Fibroblast of villous mesenchyme (primary cell): ENCODE measurements around the gene MRTFB. TPM values are rescaled to one million over a fixed set of nuclear protein-coding genes. Genes with fewer than 3 reads are reported as not detected.

Experiments
- DNase-seq: peaks from one replicate; pipeline ENCODE4 v3.0.0-alpha.2; 2010; ENCODE audit warnings: low read depth
- H3K4me3 ChIP-seq: 2 replicates; pipeline ENCODE4 v1.5.1; 2011; ENCODE audit warnings: low read depth, mild to moderate bottlenecking, low read length
- small RNA-seq: library from RNA; depleted of rRNA; stranded (forward); fragments of <200 nt; gene quantifications from one replicate; pipeline ENCODE3, GENCODE V24; 2012
- total RNA-seq: library from RNA; depleted of rRNA; stranded (reverse); fragments of >200 nt; gene quantifications from 2 replicates; pipeline ENCODE4 v1.2.3, GENCODE V29; 2012
- TF ChIP-seq, protein P1 (sequence below): IDR thresholded peaks from 2 replicates; pipeline ENCODE4 v1.5.1; 2012; ENCODE audit warnings: low read depth, mild to moderate bottlenecking, low read length; ENCODE audit not compliant: insufficient read depth

Gene MRTFB
- total RNA-seq, 1 donor, result 8.2 TPM

DNA sequence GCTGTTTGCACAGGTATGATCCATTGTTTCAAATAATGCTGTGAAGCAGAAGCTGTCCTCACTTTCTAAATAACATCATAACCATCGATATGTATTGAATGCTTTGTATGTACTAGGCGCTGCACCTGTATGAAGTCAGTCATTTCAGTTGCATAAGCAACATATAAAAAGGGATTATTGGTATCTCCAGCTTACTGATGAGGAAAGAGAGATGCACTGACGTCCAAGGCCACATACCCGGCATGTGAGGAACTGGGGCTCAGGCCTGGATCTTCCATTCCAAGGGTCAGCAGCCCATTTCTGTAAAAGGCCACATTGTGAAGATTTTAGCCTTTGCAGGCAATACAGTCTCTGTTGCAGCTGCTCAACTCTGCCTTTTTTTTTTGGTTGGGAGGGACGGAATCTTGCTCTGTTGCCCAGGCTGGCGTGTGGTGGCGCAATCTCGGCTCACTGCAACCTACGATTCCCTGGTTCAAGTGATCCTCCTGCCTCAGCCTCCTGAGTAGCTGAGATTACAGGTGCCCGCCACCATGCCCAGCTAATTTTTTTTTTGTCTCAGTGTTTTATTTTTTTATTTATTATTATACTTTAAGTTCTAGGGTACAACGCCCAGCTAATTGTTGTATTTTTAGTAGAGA, 244.7 kb downstream of the MRTFB start:
- peak; percentile 50 for DNase-seq
- H3K4me3 ChIP-seq, result no peak overlapping the region
- TF ChIP-seq, protein P1, sequence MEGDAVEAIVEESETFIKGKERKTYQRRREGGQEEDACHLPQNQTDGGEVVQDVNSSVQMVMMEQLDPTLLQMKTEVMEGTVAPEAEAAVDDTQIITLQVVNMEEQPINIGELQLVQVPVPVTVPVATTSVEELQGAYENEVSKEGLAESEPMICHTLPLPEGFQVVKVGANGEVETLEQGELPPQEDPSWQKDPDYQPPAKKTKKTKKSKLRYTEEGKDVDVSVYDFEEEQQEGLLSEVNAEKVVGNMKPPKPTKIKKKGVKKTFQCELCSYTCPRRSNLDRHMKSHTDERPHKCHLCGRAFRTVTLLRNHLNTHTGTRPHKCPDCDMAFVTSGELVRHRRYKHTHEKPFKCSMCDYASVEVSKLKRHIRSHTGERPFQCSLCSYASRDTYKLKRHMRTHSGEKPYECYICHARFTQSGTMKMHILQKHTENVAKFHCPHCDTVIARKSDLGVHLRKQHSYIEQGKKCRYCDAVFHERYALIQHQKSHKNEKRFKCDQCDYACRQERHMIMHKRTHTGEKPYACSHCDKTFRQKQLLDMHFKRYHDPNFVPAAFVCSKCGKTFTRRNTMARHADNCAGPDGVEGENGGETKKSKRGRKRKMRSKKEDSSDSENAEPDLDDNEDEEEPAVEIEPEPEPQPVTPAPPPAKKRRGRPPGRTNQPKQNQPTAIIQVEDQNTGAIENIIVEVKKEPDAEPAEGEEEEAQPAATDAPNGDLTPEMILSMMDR, result no peak

Small RNA genes within 50 kb of the gene (small RNA-seq; reads per million reads assigned to genes)
- gene MIR193B (7.9 reads per million, percentile 88 among the genes with 10 or more reads in this experiment), gene MIR365A (not detected), gene RF00019 (not detected)

Other genes starting within 250 kb of the MRTFB start
- gene ERCC4, start 151.2 kb upstream of the MRTFB start, total RNA-seq, result 10.3 and 13.4 TPM in 2 replicates